ENCODE data around the gene USP38.

DNA sequence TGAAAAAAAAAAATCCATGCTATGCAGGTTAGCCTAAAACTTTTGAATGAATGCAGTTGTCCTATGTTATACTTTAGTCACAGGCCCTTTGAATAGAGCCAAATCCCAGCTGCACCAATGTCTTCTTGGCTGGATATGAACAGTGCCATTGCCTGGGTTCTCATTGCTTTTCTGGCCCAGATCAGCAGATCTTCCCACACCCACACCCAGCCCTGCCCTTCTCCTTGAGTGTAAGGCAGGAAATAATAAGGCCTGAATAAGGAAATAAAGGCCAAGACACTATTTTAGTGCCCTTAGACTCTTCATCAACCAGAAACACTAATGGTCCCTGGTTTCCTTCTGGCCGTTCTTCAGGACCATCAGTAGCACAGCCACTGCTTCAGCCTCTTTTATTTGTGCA lies 66.6 kb downstream of the USP38 start:
- TF ChIP-seq POLR2A (IDR thresholded peaks at IDR 0.05; ENCODE audit: low read length) (no peak), GATA1 (IDR thresholded peaks at IDR 0.05; ENCODE audit: low read depth, low read length) (no peak)

Data from erythroblast (primary cell).